HG03196 (cell line): Measurements from ENCODE around the gene LHPP.

Experiments
- ATAC-seq: cut with Tn5 transposase; IDR thresholded peaks from one replicate; pipeline ENCODE4 v1.9.1; 2021; ENCODE audit not compliant: unreplicated experiment

The LHPP gene

DNA sequence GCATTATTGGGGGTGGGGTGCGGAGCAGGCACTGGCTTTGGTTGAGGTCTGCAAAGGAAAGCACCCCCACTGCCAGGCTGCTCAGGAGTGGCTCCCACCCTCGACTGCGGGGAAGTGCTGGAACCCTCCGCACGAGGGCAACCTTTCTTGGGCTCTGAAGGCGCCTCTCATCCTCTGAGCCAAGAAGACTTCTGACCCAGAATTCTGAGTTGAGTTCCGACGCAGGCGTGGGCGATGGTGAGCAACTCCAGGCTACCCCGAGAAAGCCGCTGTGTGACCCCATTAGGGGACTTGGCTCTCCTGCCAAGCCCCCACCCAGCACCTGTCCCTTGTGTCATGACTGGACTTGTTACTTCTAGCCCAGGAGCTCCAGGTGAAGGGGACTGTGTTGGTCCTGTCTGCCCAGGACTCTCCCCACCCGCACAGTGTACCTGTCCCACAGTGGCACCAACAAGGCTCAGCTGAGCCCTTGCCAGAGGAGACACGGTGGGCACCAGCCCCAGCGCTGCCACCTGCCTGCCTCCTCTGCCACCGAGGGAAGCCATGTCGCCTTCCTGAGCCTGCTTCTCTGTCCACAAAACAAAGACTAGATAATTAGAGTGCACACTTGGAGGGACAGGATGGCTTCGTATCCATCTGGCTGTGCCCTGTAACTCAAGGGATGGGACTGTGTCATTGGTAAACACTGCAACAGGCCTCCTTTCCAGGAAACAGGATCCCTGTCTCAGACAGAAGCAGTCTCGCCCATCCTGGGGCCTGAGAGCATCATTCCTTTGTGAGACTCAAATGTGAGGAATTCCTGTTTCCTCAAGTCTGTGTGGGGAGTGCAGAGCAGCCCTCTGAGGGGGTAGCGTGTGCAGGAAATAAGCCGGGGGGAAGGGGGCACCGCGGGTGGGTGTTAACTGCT lies 128.8 kb downstream of the LHPP start:
- no peak for ATAC-seq

DNA sequence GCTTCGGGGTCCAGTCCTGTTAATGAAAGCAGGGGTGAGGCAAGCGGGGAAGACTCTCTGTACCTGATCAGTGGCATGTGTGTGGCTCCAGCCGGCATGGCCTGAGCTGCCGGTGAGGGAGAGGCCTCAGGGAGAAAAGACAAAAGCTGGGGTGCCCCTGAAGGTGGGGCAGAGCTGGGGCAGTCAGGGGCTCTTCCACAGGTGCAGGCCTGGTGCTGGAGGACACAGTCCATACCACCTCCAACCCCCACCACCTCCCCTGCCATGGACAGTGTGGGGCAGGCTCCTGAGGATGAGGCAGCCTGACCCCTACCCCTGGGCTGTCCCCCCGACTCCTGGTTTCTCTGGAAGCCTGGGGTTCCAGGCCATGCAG lies 129.5 kb downstream of the LHPP start:
- ATAC-seq, result no peak

- ATAC-seq, result no peak
These were observed 130.5 kb downstream of the LHPP start for GRCh38 chr10:124592101-124592500.

DNA sequence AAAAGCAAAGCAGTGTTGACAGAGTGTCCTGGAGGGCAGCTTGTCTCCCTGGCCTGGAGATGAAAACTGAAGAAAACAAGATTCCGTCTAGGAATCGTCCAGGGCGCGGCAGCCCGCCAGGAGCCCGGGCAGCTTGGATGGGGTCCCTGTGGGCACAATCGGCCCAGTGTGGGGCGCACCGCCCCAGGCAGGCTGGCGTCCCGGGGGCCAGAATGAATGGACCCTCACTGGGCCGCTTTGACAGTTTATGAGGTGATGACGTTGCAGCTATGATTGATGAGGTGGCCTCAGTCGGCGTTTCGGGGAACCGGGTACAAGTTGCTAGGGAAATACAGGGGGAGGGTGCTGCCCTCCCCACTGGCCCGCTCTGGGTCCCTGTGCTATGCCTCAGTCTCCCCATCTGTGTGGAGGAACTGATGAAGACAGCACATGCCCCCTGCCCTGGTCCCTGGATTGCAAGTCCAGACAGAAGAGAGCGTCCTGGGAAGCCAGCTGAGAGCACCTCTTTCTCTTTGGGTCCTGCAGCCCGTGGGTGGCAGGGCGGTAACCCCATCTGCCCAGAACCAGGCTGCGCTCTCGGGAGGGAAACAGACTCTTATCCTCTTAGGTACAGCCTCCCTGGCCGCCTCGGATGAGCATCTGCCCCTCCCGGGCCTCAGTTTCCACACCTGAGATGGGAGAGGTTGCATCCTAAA lies 131.3 kb downstream of the LHPP start:
- ATAC-seq, result no peak

DNA sequence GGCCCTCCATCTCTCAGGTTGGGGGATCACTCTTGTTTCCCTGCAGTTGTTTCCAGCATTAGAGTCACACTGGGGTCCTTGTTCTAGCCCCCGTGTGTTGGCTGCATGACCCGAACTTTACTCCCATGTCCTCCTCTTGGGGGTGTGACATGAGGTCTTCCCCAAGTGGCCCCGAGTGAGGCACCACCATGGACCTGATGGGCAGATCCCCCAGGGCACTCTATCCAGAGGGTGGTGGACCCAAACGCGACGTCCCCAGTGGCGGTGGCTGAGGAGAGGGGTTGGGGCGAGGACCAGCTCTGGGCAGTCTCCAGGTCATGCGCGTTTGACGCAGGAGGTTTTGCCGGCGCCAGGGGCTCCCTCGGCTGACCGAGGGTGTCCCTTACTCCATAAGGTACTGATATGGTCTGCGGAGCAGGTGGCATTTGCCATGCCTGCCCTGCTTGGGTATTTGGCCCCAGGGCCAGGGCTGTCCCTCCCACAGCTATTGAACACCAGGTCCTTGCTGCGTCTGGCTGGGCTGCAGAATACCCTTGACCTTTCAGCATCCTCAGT lies 131.9 kb downstream of the LHPP start:
- ATAC-seq, result no peak

DNA sequence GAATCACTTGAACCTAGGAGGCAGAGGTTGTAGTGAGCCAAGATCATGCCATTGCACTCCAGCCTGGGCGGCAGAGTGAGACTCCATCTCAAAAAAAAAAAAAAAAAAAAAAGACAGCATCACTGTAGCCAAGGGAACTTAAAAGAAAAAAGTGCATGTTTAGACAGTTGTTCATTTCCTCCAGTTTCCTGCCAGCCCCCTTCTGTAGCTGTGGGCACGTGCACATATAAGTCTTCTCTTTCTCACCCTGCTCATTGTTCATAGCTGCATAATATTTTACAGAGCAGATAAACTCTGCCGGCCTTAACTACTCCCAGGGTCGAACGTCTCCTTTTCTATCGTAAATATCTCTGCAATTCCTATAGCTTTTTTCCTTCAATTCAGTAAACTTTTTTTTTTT lies 132.6 kb downstream of the LHPP start:
- no peak for ATAC-seq

DNA sequence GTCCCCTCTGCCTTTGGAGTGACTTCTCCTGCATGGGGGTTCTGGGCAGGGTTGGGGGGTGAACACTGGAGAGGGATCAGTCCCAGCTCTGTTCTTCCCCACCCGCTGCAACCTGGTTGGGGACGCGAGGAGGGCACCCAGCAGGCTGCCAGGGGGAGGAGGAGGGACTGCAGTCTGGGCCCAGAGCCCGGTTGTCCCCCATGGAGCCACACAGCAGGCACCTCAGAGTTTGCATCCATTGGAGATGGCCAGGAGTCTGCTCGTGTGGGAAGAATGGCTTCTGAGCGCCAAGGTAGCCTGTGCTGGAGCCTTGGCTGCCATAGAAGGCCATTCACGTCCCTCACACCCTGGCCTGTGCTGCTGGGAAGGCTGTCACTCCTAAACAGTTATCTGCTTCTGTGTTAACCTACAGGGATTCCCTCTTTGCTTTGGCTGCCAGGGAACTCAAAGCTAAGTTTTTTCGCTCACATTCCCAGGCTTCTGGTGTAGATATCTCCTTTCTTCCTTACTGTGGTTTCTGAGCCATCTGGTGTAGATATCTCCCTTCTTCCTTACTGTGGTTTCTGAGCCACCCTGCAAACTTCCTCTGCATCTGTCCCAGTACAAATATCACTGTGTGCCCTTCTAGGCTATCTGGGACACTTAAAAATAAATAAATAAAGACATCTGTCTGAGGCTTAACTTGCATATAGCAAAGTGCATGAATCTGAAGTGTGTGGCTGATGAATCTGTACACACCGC lies 133.7 kb downstream of the LHPP start:
- no peak for ATAC-seq

DNA sequence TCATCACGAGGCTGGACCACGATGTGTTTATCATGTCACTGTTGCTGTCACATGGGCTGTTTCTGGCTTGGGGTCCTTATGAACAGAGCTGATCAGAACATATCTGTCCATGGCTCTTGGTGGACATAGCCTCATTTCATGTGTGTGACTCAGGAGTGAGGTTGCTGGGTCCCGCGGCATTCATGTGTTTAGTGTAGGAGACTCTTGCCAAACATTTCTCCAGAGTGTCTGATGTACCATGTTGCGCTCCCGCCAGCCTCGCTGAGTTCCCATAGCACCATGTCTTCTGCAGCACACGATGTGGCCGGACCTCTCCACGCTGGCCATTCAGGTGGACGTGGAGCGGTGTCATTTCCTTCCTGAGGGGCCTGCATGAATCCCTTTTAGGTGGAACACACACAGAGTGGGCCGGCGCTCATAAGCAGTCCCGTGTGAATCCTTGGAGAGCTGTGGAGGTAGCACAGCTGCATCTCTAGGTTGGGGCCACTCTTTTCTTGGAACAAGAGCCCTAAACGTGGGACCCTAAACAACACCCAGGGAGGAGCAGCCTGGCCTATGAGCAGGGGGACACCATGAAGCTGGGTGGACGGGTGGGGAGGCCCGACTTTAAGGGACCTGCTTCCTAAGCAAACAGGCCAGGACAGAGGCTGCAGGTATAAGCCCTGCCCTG lies 134.6 kb downstream of the LHPP start:
- ATAC-seq, result no peak

- ATAC-seq, result no peak
These were observed 135.6 kb downstream of the LHPP start for GRCh38 chr10:124596962-124597845.

DNA sequence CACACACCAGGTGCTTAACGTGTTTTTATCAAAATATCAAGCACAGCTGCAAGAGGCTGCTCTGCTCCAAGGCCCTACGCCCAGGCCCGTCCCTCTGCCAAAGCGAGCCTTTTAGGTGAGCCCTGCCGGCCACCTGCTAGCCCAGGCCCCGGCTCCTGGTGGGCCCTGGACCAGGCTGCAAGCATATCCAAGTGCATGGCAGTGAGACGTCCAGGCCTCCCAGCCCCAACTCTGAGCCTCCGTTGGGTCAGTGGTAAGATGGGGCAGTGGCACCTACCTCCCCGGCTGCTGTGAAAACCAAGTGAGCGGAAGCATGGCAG lies 136.2 kb downstream of the LHPP start:
- no peak for ATAC-seq

- no peak for ATAC-seq
These were observed 136.6 kb downstream of the LHPP start for GRCh38 chr10:124598196-124598595.

GRCh38 chr10:124598773-124599587 lies 137.4 kb downstream of the LHPP start:
- ATAC-seq, result no peak

- ATAC-seq, result no peak
These were observed 138.0 kb downstream of the LHPP start for GRCh38 chr10:124599588-124600050.

DNA sequence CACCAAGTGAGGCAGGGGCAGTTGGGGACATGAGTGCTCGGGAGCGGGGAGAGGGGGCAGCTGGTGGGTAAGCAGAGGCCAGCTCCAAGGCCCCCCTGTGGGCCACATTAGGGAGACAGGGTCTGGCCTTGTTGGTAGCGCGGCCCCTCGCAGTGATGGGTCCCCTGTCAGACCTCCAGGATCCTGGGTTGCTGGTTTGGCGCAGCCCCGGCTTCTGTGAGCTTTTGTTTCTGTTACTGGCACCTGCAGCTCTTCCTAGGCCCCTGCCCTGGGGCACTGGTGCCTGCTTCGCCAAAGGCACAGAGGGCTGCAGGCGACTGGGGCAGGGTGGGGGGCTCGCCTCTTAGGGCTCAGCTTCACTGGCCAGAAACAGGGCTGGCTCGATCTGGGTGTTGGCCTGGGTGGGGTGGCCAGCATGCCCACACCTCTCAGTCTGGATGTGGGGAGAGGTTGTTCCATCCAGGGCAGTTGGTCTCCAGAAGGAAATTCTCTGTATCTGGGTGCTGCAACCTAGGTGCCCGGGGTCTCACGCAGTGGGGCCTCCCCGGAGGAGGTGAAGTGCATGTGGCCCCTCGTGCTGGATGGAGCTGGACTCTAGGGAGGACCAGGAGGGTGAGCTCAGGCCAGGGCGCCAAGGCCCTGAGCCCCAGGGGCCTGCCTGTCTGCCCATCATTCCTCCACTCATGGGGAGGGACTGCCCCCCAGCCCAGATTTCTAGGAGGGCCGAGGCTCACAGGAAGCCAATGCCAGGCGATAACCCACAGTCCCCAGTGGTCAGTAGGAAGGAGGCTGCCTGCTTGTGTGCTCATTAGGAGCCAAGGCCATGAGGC lies 138.6 kb downstream of the LHPP start:
- no peak for ATAC-seq

- ATAC-seq, result no peak
These were observed 139.4 kb downstream of the LHPP start for GRCh38 chr10:124601016-124601415.

DNA sequence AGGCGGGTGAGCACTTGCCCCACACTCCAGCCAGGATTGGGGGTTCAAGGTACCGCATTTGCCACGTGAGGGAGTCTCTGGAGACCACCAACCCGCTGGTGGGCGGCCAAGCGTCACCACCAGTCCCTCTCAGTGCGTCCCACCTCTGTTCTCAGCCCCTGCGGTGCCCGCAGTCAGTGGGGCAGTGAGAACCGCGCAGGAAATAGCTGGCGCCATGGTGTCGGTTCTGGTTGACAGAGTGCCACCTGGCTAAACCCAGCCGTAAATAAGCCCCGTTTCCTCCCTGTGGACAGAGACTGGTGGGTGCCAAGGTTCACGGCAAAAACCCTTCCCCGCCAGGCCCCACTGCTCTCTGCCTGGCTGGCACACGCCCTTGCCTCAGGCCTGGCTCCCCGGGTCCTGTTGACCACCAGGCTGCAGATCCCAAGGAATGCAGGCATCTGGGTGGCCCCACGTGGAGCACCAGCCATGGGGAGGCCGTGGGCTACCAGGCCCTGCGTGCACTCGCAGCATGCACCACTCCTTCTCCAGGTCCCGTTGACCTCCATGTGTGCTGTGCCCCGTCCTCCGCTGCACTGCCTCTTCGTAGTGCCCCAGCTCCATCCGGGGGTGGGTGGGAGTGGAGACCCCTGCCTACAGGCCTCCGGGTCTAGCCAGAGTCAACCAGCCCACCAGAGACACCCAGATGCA lies 140.0 kb downstream of the LHPP start:
- ATAC-seq, result peak; percentile 51

- no peak for ATAC-seq
These were observed 140.5 kb downstream of the LHPP start for GRCh38 chr10:124602121-124602561.
